ENCODE data around the gene ANKMY1. TPM values are rescaled to one million over a fixed set of nuclear protein-coding genes. Genes with fewer than 3 reads are reported as not detected.

Gene ANKMY1
- total and polyA plus RNA-seq, 2 of the 13 experiments (the other 11 are each of a cell fraction or from before 2014, with no cell fraction given) = 11.7 to 18.8 TPM

DNA sequence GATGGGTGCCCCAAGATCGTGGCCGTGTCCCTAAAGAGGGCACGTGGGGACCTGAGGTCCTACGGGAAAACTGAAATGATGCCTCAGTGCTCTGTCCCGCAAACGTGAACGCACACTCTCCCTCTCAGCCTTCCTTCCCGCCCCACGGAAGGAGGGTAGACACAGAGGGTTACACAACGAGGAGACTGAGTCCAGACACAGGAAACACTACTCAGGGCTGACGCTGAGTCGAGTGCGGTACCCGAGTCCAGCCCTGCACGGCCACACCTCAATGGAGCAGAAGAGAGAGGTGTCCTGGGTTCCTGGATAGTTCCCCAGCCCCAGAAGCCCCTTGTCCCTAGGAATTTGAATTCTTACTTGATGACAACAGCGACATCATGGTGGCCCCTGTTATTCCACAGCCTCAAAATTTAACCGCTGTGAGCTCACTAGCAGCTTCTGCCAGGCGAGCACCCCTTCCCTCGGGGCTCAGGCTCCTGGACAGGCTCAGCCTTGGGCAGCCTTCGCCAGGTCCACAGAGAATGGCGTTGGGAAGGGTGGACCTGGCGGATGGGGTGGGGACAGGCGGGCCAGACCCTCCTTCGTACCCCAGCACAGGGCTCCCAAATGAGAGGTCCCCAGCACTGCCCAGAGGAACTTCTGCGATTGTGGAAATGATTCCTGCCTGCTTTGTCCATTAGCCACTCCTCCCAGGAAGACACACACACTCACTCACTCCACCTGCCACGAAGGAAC is 9.5 kb upstream of the ANKMY1 start:
- Histone ChIP-seq H3K9me3 (ENCODE audit: low read length) (no peaks in the 10 kb centered on the region), H3K4me1 (ENCODE audit: insufficient read depth, low read length) (peaks cover 49% of the 10 kb centered on the region), H3K4me3 (replicated peaks in 1 of 3; ENCODE audit: insufficient read depth in 1 of 3, low read depth in 2 of 3, low read length in 3 of 3) (peak overlapping the region; percentile 66 to 87 (median 71)), H3K4me2 (ENCODE audit: low read depth, low read length) (peak overlapping the region; percentile 99), H3K27me3 (ENCODE audit: control insufficient read depth in 1 of 2, insufficient read depth in 2 of 2, low read length in 2 of 2) (no peaks in the 10 kb centered on the region; a peak in 1 of 5 replicates), H3K9ac (ENCODE audit: insufficient read depth, low read depth, low read length) (peak overlapping the region; percentile 78), H3K79me2 (ENCODE audit: insufficient read depth, low read length) (peaks cover 22% of the 10 kb centered on the region), H3K36me3 (replicated peaks in 1 of 2; ENCODE audit: control insufficient read depth in 1 of 2, insufficient read depth in 2 of 2, low read length in 2 of 2) (peaks cover under 1 to 7% of the 10 kb centered on the region in 2 experiments; a peak in 4 of 5 replicates), H3K27ac (ENCODE audit: extremely low read length, insufficient read depth, low read length) (peak overlapping the region; percentile 61), H2AFZ (ENCODE audit: low read length) (no peak overlapping the region), H4K20me1 (ENCODE audit: insufficient read depth, low read length) (no peaks in the 10 kb centered on the region; the same call in 1 of the 2 replicates)
- peak; percentile 11 for ATAC-seq
- POLR2A ChIA-PET = interaction anchor here (1.0 to 7.2 kb wide), 8 partner anchors 8 to 311 kb away, joined by 3 to 149 read pairs (median 10); partner anchors contain the start of genes ANKMY1 and CAPN10
- in situ Hi-C loops (cut with HindIII; ENCODE audit: extremely low pct_ligation_motif_present, low pct_unique_long_range_greater_than_20kb) = loop anchor here (25.0 kb wide), 1 partner anchor 645 kb away; no protein-coding TSS in a partner anchor
- intact Hi-C loops (cut with micrococcal nuclease; ENCODE audit: unreplicated experiment) = loop anchor here (2.0 kb wide), 1 partner anchor 13 kb away; no protein-coding TSS in a partner anchor
- CTCF ChIA-PET (ENCODE audit: low intra/inter-chr PET ratio, low total read pairs) = interaction anchor here (0.9 kb wide), 2 partner anchors 12 to 53 kb away, joined by 3 read pairs; no protein-coding TSS in a partner anchor
- WGBS (ENCODE audit: low lambda C conversion rate) = under 1% methylated on average over 25 of the region's 26 CpGs
- TSS peak; percentile 44 for BruUV-seq (replicated peaks)
- FAIRE-seq = peak; percentile 39
- no peak for DNase-seq (ENCODE audit: low spot score)
- TF ChIP-seq SP5 (CRISPR knock-in tag; IDR thresholded peaks at IDR 0.05; ENCODE audit: borderline replicate concordance, low read depth) = no peak
- TF ChIP-seq ZNF329 (CRISPR knock-in tag; IDR thresholded peaks at IDR 0.05; ENCODE audit: low read depth) = no peak
- TF ChIP-seq ZNF350 (CRISPR knock-in tag; IDR thresholded peaks at IDR 0.05; ENCODE audit: borderline replicate concordance, low read depth) = 0 out of 2 replicates have a peak, but pooled peaks have one; percentile 50
- 0 out of 2 replicates have a peak, but pooled peaks have one; percentile 17 for TF ChIP-seq PHF21A (CRISPR knock-in tag; IDR thresholded peaks at IDR 0.05)
- no peak for TF ChIP-seq RXRB (CRISPR knock-in tag; IDR thresholded peaks at IDR 0.05; ENCODE audit: borderline replicate concordance)
- 0 out of 2 replicates have a peak, but pooled peaks have one; percentile 50 for TF ChIP-seq MTA1 (CRISPR knock-in tag; IDR thresholded peaks at IDR 0.05; ENCODE audit: borderline replicate concordance)
- TF ChIP-seq ZNF761 (CRISPR knock-in tag; conservative IDR thresholded peaks at IDR 0.05) = no peak; the same call in 1 of the 2 replicates
- 0 out of 2 replicates have a peak, but pooled peaks have one; percentile 12 for TF ChIP-seq ATAD3A (CRISPR knock-in tag; IDR thresholded peaks at IDR 0.05)
- no peak for TF ChIP-seq EZH2 (conservative IDR thresholded peaks at IDR 0.05; ENCODE audit: low read depth, low read length)
- no peak for TF ChIP-seq U2AF1 (optimal IDR thresholded peaks at IDR 0.05; ENCODE audit: low read depth, low read length)
- TF ChIP-seq ZNF619 (CRISPR knock-in tag; IDR thresholded peaks at IDR 0.05) = peak; percentile 89; the same call in 1 of the 2 replicates
- TF ChIP-seq, protein P1, sequence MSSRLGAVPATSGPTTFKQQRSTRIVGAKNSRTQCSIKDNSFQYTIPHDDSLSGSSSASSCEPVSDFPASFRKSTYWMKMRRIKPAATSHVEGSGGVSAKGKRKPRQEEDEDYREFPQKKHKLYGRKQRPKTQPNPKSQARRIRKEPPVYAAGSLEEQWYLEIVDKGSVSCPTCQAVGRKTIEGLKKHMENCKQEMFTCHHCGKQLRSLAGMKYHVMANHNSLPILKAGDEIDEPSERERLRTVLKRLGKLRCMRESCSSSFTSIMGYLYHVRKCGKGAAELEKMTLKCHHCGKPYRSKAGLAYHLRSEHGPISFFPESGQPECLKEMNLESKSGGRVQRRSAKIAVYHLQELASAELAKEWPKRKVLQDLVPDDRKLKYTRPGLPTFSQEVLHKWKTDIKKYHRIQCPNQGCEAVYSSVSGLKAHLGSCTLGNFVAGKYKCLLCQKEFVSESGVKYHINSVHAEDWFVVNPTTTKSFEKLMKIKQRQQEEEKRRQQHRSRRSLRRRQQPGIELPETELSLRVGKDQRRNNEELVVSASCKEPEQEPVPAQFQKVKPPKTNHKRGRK (CRISPR knock-in tag; IDR thresholded peaks at IDR 0.05) = no peak
- no peak for TF ChIP-seq ZFX (CRISPR knock-in tag; IDR thresholded peaks at IDR 0.05; ENCODE audit: low read depth)
- peak; percentile 2; the same call in 1 of the 2 replicates for TF ChIP-seq HMG20A (CRISPR knock-in tag; IDR thresholded peaks at IDR 0.05; ENCODE audit: borderline replicate concordance)
- 0 out of 2 replicates have a peak, but pooled peaks have one; percentile 12 for TF ChIP-seq GATA4 (IDR thresholded peaks at IDR 0.05; ENCODE audit: borderline replicate concordance, low read depth)
- TF ChIP-seq DNMT3B (CRISPR knock-in tag; conservative IDR thresholded peaks at IDR 0.05) = 0 out of 2 replicates have a peak, but pooled peaks have one; percentile 15
- 0 out of 2 replicates have a peak, but pooled peaks have one; percentile 26 for TF ChIP-seq POLR2AphosphoS5 (IDR thresholded peaks at IDR 0.05; ENCODE audit: low read depth, low read length)
- no peak for TF ChIP-seq ARNT2 (CRISPR knock-in tag; IDR thresholded peaks at IDR 0.05; ENCODE audit: low read depth)
- TF ChIP-seq ZNF574 (CRISPR knock-in tag; IDR thresholded peaks at IDR 0.05) = no peak; the same call in 1 of the 2 replicates
- TF ChIP-seq FOXC1 (CRISPR knock-in tag; IDR thresholded peaks at IDR 0.05; ENCODE audit: borderline replicate concordance) = no peak

Data from HepG2 (cell line).